Heart left ventricle (tissue), 13 donors: Measurements from ENCODE around the gene MRPL37.

Source experiments
- POLR2A ChIP-seq, 2 donors: fragments of 450-650 bp; IDR thresholded peaks; one replicate each; pipeline ENCODE4 v1.6.1; 2017; ENCODE audit warnings: antibody characterized with exemption in 2 of 2, mild to moderate bottlenecking in 2 of 2, moderate library complexity in 2 of 2
- TF ChIP-seq, protein P1 (sequence below), 12 donors: fragments of 200-600 bp; sonication (generic) in 4 of 12; IDR thresholded peaks; one replicate each; pipeline versions ENCODE4 v1.5.0 to v1.8.0; 2018 to 2022; ENCODE audit warnings: antibody characterized with exemption in 12 of 12, mild to moderate bottlenecking in 5 of 12
- donor health status: ischemic (EF 13 %, LVEDD 7.1; RV severe dilation, severe dysfunction).
- donor health status: DM: no; HTN: yes; CAD: no.
- donor health status: DM: no; HTN: no; CAD: no.
- donor health status: ischemic (EF 25% LVEDD 6.9; RV normal size, moderate dysfunction).
- donor health status: ischemic (EF 25% LVEDD 5.7; RV mildly dilated, moderate dysfunction).
- donor health status: ischemic (EF 35%, LVEDD 5.7; RV mildly dilated, moderate dysfunction).
- donor health status: nonischemic (EF 11% LVEDD 7.7; RV severe dilation, severe dysfunction).
- donor health status: DM: yes; HTN: yes; CAD: no.
- donor health status: PGD.
- donor health status: ischemic (EF 29% LVEDD 5.4; RV normal size, mild dysfunction).
- donor health status: nonischemic (EF 23%, LVEDD 6.1; RV moderate dilation, normal function).

DNA sequence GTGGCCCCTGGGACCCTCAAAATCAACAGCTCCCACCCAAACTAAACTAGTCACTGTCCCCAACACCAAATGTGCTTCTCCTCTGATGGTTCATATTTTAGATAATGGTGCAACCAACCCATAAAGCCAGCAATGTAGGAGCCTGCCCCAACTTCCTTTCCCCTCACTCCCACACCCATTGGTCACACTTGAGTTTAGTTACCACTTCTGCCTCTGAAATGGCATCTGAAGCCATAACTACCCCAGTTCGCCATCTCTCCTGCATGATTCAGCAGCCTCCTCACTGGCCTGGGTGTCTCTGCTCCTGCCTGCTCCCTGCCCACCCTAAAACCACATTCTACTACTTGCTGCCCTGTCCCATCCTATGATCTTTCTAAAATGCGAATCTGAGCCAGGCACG lies 43.8 kb upstream of the MRPL37 start:
- TF ChIP-seq POLR2A (IDR thresholded peaks at IDR 0.05), result no peak
- TF ChIP-seq, protein P1, sequence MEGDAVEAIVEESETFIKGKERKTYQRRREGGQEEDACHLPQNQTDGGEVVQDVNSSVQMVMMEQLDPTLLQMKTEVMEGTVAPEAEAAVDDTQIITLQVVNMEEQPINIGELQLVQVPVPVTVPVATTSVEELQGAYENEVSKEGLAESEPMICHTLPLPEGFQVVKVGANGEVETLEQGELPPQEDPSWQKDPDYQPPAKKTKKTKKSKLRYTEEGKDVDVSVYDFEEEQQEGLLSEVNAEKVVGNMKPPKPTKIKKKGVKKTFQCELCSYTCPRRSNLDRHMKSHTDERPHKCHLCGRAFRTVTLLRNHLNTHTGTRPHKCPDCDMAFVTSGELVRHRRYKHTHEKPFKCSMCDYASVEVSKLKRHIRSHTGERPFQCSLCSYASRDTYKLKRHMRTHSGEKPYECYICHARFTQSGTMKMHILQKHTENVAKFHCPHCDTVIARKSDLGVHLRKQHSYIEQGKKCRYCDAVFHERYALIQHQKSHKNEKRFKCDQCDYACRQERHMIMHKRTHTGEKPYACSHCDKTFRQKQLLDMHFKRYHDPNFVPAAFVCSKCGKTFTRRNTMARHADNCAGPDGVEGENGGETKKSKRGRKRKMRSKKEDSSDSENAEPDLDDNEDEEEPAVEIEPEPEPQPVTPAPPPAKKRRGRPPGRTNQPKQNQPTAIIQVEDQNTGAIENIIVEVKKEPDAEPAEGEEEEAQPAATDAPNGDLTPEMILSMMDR (IDR thresholded peaks at IDR 0.05), result no peak
